Activated CD4-positive, alpha-beta T cell treated with anti-CD3 and anti-CD28 coated beads, Interleukin-2, amount 50 U/mL, for 1 hour (primary cell): Measurements from ENCODE around the gene EBI3.
"Not testable (repeated sequence)": the region's sequence is repeated elsewhere in the genome, so short reads cannot be mapped to it uniquely, and the experiment has no call there.

Source experiments
- DNase-seq: peaks from one replicate; pipeline ENCODE4 v3.0.0-alpha.2; 2020

Gene EBI3

GRCh38 chr19:4279530-4280422 is 50.5 kb downstream of the EBI3 start:
- no peak for DNase-seq

GRCh38 chr19:4284176-4284958 is 55.0 kb downstream of the EBI3 start:
- DNase-seq = no peak

GRCh38 chr19:4284974-4285373 is 55.7 kb downstream of the EBI3 start:
- DNase-seq = no peak

- DNase-seq = not testable (repeated sequence)
Measured at GRCh38 chr19:4286141-4286540, 56.8 kb downstream of the EBI3 start.
